ENCODE measurements around the gene PSMB9.
"Not testable (repeated sequence)": the region's sequence is repeated elsewhere in the genome, so short reads cannot be mapped to it uniquely, and the experiment has no call there.

The PSMB9 gene

DNA sequence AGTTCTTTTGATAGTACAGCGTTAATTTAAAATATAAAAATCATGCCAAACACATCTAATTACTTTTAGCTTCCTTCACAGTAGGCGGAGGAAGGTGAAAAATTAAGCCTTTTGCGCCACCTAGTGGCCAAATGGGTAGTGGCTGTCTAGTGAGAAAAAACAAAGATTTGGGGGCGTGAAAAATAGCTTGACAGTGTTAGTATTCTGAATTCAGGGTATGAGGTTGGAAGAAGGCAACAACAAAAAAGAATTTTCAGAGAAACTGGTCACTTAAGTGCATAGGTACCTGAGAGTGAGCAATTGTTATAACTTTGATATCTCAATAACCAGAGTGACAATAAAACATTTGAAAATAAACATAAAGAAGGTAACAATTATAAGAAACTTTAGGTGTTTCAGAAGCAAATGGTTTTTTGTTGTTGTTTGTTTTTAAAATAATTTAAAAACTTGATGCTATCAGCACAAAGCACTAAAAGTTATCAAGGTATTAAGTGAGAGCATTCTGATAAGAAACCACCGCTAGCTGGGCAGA is 14.3 kb downstream of the PSMB9 start:
- no peak overlapping the region for H3K4me3 ChIP-seq (ENCODE audit: low read length)
- peak; percentile 73 for DNase-seq (ENCODE audit: low read depth)
- TF ChIP-seq, protein P1, sequence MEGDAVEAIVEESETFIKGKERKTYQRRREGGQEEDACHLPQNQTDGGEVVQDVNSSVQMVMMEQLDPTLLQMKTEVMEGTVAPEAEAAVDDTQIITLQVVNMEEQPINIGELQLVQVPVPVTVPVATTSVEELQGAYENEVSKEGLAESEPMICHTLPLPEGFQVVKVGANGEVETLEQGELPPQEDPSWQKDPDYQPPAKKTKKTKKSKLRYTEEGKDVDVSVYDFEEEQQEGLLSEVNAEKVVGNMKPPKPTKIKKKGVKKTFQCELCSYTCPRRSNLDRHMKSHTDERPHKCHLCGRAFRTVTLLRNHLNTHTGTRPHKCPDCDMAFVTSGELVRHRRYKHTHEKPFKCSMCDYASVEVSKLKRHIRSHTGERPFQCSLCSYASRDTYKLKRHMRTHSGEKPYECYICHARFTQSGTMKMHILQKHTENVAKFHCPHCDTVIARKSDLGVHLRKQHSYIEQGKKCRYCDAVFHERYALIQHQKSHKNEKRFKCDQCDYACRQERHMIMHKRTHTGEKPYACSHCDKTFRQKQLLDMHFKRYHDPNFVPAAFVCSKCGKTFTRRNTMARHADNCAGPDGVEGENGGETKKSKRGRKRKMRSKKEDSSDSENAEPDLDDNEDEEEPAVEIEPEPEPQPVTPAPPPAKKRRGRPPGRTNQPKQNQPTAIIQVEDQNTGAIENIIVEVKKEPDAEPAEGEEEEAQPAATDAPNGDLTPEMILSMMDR (IDR thresholded peaks at IDR 0.05; ENCODE audit: insufficient read depth, low read depth, low read length, missing control alignments) = peak; percentile 91

DNA sequence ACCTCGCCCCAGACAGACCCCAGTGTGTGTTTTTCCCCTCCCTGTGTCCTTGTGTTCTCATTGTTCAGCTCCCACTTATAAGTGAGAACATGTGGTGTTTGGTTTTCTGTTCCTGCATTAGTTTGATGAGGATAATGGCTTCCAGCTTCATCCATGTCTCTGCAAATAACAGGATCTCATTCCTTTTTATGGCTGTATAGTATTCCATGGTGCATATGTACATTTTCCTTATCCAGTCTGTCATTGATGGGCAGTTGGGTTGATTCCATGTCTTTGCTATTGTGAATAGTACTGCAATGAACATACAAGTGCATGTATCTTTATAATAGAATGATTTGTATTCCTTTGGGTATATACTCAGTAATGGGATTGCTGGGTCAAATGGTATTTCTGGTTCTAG is 20.0 kb downstream of the PSMB9 start:
- H3K4me3 ChIP-seq (ENCODE audit: low read length); DNase-seq (ENCODE audit: low read depth): not testable (repeated sequence)

DNA sequence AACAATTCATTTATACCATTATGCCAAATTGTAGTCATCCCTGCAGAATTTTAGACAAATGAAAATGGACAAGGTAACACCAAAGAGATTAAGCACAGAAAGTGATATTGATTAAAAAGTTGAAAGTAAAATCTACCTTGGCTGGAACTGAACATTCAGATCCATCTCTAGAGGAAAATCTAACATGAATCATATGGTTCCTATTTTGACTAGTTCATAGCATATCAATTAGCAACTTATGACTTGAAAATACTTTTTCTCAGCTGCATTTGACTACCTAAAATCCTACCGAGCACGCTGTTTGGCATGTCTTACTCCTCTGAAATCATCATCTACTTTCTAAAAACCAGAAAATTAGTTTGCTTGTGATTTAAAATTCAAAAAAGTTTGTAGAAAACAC is 22.6 kb downstream of the PSMB9 start:
- TF ChIP-seq, protein P1 (IDR thresholded peaks at IDR 0.05; ENCODE audit: insufficient read depth, low read depth, low read length, missing control alignments) = no peak
- H3K4me3 ChIP-seq (ENCODE audit: low read length) = no peak overlapping the region
- DNase-seq (ENCODE audit: low read depth) = no peak

DNA sequence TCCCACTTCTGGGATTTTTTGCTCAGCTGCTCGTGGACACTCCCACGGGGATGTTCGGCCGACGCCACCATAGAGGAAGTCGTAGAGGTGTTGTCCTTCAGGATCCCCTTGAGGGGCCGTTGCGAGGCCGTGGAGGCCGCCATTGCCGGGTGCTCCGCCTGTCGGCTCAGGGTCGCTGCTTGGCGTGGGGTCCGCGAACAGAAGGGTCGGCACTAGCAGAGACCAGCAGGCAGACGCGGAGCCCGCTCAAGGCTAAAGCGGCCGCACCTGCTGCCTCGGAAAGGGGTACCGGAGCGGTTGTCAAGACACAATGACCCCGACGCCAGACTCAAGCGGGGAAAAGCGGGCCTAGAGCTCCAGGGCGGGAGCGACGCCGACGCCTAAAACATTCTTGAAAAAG is 25.7 kb downstream of the PSMB9 start:
- H3K4me3 ChIP-seq (ENCODE audit: low read length) = no peak overlapping the region
- DNase-seq (ENCODE audit: low read depth) = no peak
- TF ChIP-seq, protein P1 (IDR thresholded peaks at IDR 0.05; ENCODE audit: insufficient read depth, low read depth, low read length, missing control alignments) = no peak

DNA sequence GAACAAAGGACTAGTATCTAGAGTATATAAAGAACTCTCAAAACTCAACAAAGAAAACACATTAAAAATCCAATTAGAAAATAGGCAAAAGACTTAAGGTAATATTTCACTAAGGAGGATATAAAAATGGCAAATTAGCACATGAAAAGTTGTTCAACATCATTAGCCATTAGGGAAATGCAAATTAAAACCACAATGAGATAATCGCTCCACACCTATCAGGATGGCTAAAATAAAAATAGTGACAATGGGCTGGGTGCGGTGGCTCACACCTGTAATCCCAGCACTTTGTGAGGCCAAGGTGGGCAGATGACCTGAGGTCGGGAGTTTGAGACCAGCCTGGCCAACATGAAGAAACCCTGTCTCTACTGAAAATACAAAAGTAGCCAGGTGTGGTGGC is 27.0 kb downstream of the PSMB9 start:
- not testable (repeated sequence) for H3K4me3 ChIP-seq (ENCODE audit: low read length); DNase-seq (ENCODE audit: low read depth)

DNA sequence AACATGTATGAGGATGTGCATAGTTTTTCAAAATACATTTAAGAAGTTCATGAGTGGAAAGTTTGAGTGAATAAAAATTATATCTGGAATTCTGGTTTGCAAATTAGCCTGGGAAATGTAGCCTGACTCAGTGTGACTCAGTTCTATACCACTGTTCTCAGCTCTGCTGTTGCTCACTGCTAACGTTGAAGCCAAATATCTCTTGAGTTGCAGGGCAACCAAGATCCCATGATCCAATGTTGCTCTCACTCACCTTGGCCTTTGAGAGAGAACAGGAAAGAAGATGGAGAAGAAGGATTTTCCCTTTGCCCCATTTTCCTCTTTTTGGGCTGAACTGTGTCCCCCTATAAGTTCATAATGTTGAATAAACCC is 28.9 kb downstream of the PSMB9 start:
- peak; percentile 85 for DNase-seq (ENCODE audit: low read depth)
- H3K4me3 ChIP-seq (ENCODE audit: low read length) = no peak overlapping the region
- TF ChIP-seq, protein P1 (IDR thresholded peaks at IDR 0.05; ENCODE audit: insufficient read depth, low read depth, low read length, missing control alignments) = no peak

DNA sequence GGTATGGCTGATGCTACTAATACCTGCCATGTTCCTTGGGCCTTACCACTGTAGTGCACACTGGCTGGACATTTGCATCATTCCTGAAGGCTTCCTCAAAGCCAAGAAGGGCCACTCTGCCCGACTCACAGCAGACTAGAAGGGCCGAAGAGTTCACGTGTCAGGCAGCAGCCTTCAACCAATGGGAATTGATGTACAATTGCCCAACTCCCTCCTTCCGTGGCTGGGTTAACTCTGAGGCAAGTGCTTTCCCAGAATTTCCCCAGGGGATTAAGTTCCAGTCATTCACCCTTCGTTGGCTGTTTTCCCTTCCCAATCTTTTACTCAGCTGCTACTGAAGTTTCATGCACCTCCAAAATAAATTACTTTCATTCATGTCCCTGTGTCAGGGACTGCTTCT is 29.8 kb downstream of the PSMB9 start:
- DNase-seq (ENCODE audit: low read depth) = peak; percentile 45
- no peak overlapping the region for H3K4me3 ChIP-seq (ENCODE audit: low read length)
- TF ChIP-seq, protein P1 (IDR thresholded peaks at IDR 0.05; ENCODE audit: insufficient read depth, low read depth, low read length, missing control alignments) = no peak

DNA sequence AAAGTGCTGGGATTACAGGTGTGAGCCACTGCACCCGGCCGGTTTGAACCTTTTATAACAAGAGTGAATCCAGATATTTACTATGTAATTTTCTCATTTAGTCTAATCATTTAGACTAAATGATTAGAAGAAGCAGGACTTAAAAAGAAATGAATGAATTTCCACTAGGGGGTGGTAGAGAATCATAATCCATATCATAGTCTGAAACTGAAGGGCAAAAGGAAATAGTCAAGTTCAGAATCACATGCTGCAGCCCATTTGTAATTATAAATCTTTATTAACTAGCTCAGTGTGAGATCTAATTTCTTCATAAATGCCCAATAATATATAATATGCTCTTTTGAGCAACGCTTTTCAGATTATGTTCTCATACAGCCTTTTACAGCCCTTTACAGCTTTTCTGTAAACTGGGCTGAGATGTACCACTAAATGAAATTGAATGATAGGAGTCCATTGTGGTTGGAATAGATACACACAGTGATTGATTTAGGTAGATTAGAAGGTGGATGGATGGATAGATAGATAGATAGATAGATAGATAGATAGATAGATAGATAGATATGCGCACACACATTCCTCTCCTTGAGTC is 31.8 kb downstream of the PSMB9 start:
- peak; percentile 79 for DNase-seq (ENCODE audit: low read depth)
- TF ChIP-seq, protein P1 (IDR thresholded peaks at IDR 0.05; ENCODE audit: insufficient read depth, low read depth, low read length, missing control alignments) = peak; percentile 43
- no peak overlapping the region for H3K4me3 ChIP-seq (ENCODE audit: low read length)

Measured in epithelial cell of esophagus (primary cell).